ENCODE measurements around the gene TNFAIP3.
"Not testable (repeated sequence)": the region's sequence is repeated elsewhere in the genome, so short reads cannot be mapped to it uniquely, and the experiment has no call there.

Gene TNFAIP3

GRCh38 chr6:137866914-137867684 is at the start of gene TNFAIP3:
TSS of gene TNFAIP3 (plus strand) at chr6:137867259. CDS start at chr6:137871228, 3,969 bp downstream.
- peak; percentile 38 for DNase-seq

- DNase-seq, result no peak
These were observed 48.6 kb upstream of the TNFAIP3 start for GRCh38 chr6:137818440-137818839.

GRCh38 chr6:137819740-137820139 is 47.3 kb upstream of the TNFAIP3 start:
- no peak for DNase-seq

GRCh38 chr6:137820425-137820824 is 46.6 kb upstream of the TNFAIP3 start:
- no peak for DNase-seq

GRCh38 chr6:137820952-137821351 is 46.1 kb upstream of the TNFAIP3 start:
- DNase-seq, result no peak

GRCh38 chr6:137821491-137821890 is 45.6 kb upstream of the TNFAIP3 start:
- DNase-seq, result no peak

GRCh38 chr6:137823826-137824555 is 43.1 kb upstream of the TNFAIP3 start:
- no peak for DNase-seq

GRCh38 chr6:137824556-137824879 is 42.5 kb upstream of the TNFAIP3 start:
- no peak for DNase-seq

GRCh38 chr6:137824896-137825295 is 42.2 kb upstream of the TNFAIP3 start:
- DNase-seq, result no peak

GRCh38 chr6:137827411-137827940 is 39.6 kb upstream of the TNFAIP3 start:
- DNase-seq, result no peak

GRCh38 chr6:137827977-137828810 is 38.9 kb upstream of the TNFAIP3 start:
- no peak for DNase-seq

GRCh38 chr6:137829641-137830083 is 37.4 kb upstream of the TNFAIP3 start:
- DNase-seq, result no peak

- DNase-seq, result no peak
These were observed 36.5 kb upstream of the TNFAIP3 start for GRCh38 chr6:137830511-137830911.

GRCh38 chr6:137832110-137832509 is 34.9 kb upstream of the TNFAIP3 start:
- no peak for DNase-seq

- DNase-seq, result no peak
These were observed 32.6 kb upstream of the TNFAIP3 start for GRCh38 chr6:137834508-137834907.

GRCh38 chr6:137836788-137837187 is 30.3 kb upstream of the TNFAIP3 start:
- no peak for DNase-seq

GRCh38 chr6:137838090-137838489 is 29.0 kb upstream of the TNFAIP3 start:
- not testable (repeated sequence) for DNase-seq

GRCh38 chr6:137838597-137838996 is 28.5 kb upstream of the TNFAIP3 start:
- not testable (repeated sequence) for DNase-seq

GRCh38 chr6:137839076-137839475 is 28.0 kb upstream of the TNFAIP3 start:
- no peak for DNase-seq

- no peak for DNase-seq
These were observed 26.8 kb upstream of the TNFAIP3 start for GRCh38 chr6:137840252-137840651.

- no peak for DNase-seq
These were observed 23.8 kb upstream of the TNFAIP3 start for GRCh38 chr6:137843211-137843610.

GRCh38 chr6:137844327-137844726 is 22.7 kb upstream of the TNFAIP3 start:
- not testable (repeated sequence) for DNase-seq

- DNase-seq, result not testable (repeated sequence)
These were observed 22.3 kb upstream of the TNFAIP3 start for GRCh38 chr6:137844773-137845172.
